ENCODE measurements around the gene ZNF135.
A peak's percentile ranks its signal among the peaks of the same experiment; 100 is the strongest.

The ZNF135 gene

GRCh38 chr19:58059003-58059670 lies at the start of gene ZNF135:
ZNF135 (plus strand) TSS chr19:58059282; CDS start chr19:58060003, 721 bp downstream.
- DNase-seq (ENCODE audit: low read depth, low spot score): peak; percentile 95

DNA sequence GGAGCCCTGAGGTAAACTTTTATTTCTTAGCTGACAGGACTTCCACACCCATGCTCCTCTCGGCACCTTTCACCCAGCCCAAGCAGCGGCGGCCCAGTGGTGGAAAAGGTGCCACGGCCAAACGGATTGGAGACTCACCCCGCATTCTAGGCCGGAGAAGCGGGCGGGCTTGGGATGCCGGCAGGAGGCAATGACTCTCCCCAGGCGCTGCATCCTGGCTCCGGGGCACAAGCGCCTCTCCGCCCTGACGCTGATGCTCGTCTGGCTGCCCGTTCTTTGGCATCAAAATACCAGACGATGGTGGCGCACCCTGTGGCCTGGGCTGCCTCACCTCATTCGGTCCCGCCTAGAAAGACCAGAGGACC lies 49.8 kb upstream of the ZNF135 start:
- no peak for DNase-seq (ENCODE audit: low read depth, low spot score)

DNA sequence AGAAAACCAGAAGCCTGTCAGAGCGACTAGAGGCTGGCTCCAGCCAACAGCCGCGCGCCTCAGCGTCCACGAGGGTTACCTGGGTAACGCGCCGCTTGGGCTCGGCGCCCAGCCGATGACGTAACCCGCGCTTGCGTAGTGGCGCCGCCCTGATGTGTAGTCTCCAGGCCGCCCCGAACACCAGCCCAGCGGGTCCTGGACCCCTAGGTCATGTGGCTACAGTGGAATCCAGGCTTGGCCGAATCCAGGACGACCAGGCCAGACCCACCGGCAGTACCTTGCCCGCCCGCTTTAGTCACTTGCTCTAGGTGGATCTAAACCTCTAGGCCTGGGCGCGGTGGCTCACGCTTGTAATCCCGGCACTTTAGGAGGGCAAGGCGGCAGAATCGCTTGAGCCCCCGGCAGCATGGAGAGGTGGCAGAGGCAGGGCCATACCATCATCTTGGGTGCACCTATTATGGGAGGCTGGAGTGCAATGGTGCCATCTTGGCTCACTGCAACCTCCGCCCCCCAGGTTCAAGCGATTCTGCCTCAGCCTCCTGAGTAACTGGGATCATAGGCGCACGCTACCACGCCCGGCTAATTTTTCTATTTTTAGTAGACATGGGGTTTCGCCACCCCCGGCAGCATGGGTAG lies 49.3 kb upstream of the ZNF135 start:
- peak; percentile 94 for DNase-seq (ENCODE audit: low read depth, low spot score)

- no peak for DNase-seq (ENCODE audit: low read depth, low spot score)
These were observed 48.6 kb upstream of the ZNF135 start for GRCh38 chr19:58010507-58010906.

GRCh38 chr19:58014141-58014540 lies 44.9 kb upstream of the ZNF135 start:
- DNase-seq (ENCODE audit: low read depth, low spot score): no peak

DNA sequence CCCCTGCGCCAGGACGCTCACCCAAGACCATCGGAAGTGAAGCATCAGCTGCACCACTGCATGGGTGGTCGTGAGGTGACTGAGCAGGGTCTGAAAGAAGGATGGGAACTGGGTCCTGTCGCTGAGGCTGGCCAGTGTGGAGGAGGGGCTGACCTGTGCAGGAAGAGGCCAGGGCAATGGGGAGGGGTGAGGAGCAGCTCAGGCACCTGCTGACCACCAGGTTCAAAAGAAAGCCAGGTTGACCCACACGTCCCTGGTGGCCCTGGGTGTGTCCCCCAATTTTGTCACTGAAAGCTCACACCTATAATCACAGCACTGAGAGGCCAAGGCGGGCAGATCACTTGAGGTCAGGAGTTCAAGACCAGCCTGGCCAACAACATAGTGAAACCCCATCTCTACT lies 39.0 kb upstream of the ZNF135 start:
- DNase-seq (ENCODE audit: low read depth, low spot score): no peak

GRCh38 chr19:58021541-58022282 lies 37.4 kb upstream of the ZNF135 start:
- DNase-seq (ENCODE audit: low read depth, low spot score): peak; percentile 32

GRCh38 chr19:58022283-58022660 lies 36.8 kb upstream of the ZNF135 start:
- no peak for DNase-seq (ENCODE audit: low read depth, low spot score)

- no peak for DNase-seq (ENCODE audit: low read depth, low spot score)
These were observed 34.4 kb upstream of the ZNF135 start for GRCh38 chr19:58024661-58025060.

GRCh38 chr19:58033741-58034476 lies 25.2 kb upstream of the ZNF135 start, which contains the start of gene ZSCAN1:
ZSCAN1 (plus strand) TSS chr19:58034025; CDS start chr19:58037837, 3,812 bp downstream.
- peak; percentile 96 for DNase-seq (ENCODE audit: low read depth, low spot score)

DNA sequence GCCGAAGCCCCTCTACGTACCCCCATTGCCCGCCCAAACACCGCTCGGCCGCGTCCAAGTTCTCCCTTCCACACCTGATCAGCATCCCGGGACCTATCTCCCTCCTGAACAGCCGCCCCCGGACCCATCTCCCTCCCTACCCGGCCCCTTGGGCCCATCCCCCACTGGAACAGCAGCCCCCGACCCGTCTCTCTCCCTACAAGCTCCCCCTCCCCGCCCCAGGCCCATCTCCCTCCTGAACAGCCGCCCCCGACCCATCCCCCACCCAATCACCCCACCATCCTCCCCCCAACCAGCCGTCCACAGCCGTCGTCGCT lies 24.6 kb upstream of the ZNF135 start:
- no peak for DNase-seq (ENCODE audit: low read depth, low spot score)

GRCh38 chr19:58035863-58036262 lies 23.2 kb upstream of the ZNF135 start:
- no peak for DNase-seq (ENCODE audit: low read depth, low spot score)

DNA sequence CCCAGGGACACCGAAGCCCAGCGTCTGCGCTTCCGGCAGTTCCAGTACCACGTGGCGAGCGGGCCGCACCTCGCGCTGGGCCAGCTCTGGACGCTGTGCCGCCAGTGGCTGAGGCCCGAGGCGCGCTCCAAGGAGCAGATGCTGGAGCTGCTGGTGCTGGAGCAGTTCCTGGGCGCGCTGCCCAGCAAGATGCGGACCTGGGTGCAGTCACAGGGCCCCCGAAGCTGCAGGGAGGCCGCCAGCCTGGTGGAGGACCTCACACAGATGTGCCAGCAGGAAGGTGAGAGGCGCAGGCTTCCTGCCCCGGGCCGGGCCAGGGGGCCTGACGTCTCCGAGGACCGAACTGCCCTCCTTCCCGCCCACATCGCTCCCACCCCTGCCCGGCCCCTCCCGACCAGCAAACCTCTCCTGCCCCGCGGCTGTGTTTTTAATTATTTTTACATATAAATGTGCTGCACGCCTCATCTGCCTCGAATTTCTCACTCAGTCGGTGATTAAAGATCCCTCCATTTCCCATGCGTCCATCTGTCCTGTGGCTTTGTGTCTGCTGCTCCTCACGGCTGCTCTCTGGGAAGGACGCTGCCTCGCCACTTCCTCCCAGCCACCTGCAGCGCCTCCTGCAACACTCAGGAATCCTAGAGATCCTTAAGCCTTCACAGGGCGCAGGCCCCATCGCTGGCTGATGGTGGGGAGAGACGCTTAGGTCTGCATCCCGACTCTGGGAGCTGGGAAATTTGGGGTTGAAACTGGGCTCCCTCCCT lies 21.0 kb upstream of the ZNF135 start:
- DNase-seq (ENCODE audit: low read depth, low spot score): peak; percentile 8

- no peak for DNase-seq (ENCODE audit: low read depth, low spot score)
These were observed 20.3 kb upstream of the ZNF135 start for GRCh38 chr19:58038688-58039204.

- no peak for DNase-seq (ENCODE audit: low read depth, low spot score)
These were observed 18.1 kb upstream of the ZNF135 start for GRCh38 chr19:58040751-58041525.

- DNase-seq (ENCODE audit: low read depth, low spot score): no peak
These were observed 16.4 kb upstream of the ZNF135 start for GRCh38 chr19:58042495-58043340.

GRCh38 chr19:58044391-58044790 lies 14.7 kb upstream of the ZNF135 start:
- DNase-seq (ENCODE audit: low read depth, low spot score): no peak

GRCh38 chr19:58044886-58045285 lies 14.2 kb upstream of the ZNF135 start:
- DNase-seq (ENCODE audit: low read depth, low spot score): no peak

- no peak for DNase-seq (ENCODE audit: low read depth, low spot score)
These were observed 13.6 kb upstream of the ZNF135 start for GRCh38 chr19:58045411-58046050.

Data from astrocyte of the hippocampus (primary cell).